Trophoblast cell (in vitro differentiated cells and primary cell): ENCODE measurements around the gene NHS.

Source experiments
- DNase-seq, 2 donors: peaks; one replicate each; pipeline ENCODE4 v3.0.0-alpha.2; 2016
- H2AFZ ChIP-seq: 2 replicates; pipeline ENCODE4 v1.6.1; 2013; ENCODE audit warnings: low read length, moderate library complexity, mild to moderate bottlenecking; ENCODE audit not compliant: insufficient read depth, poor library complexity
- H2AK5ac ChIP-seq: 2 replicates; pipeline ENCODE4 v1.6.1; 2013; ENCODE audit warnings: mild to moderate bottlenecking, low read length
- H2BK120ac ChIP-seq: 2 replicates; pipeline ENCODE4 v1.6.1; 2013; ENCODE audit warnings: low read length, mild to moderate bottlenecking, moderate library complexity; ENCODE audit not compliant: insufficient read depth, poor library complexity
- H2BK12ac ChIP-seq: 2 replicates; pipeline ENCODE4 v1.6.1; 2013; ENCODE audit warnings: mild to moderate bottlenecking, low read length, moderate library complexity
- H2BK5ac ChIP-seq: 2 replicates; pipeline ENCODE4 v1.6.1; 2013; ENCODE audit warnings: low read length, low read depth, moderate library complexity, mild to moderate bottlenecking; ENCODE audit not compliant: poor library complexity
- H3K14ac ChIP-seq: 2 replicates; pipeline ENCODE4 v1.6.1; 2013; ENCODE audit warnings: mild to moderate bottlenecking, low read length
- H3K18ac ChIP-seq: 2 replicates; pipeline ENCODE4 v1.6.1; 2013; ENCODE audit warnings: mild to moderate bottlenecking, low read length
- H3K23ac ChIP-seq: 2 replicates; pipeline ENCODE4 v1.6.1; 2013; ENCODE audit warnings: low read length
- H3K27ac ChIP-seq: 2 replicates; pipeline ENCODE4 v1.5.1; 2013; ENCODE audit warnings: low read depth, mild to moderate bottlenecking, inconsistent platforms, low read length, moderate library complexity
- H3K27me3 ChIP-seq: 2 replicates; pipeline ENCODE4 v1.6.1; 2013; ENCODE audit warnings: inconsistent platforms, mild to moderate bottlenecking, low read length, moderate library complexity; ENCODE audit not compliant: insufficient read depth
- H3K36me3 ChIP-seq, 2 experiments: 1 replicate in 1 of 2; 2 replicates in 1 of 2; pipeline ENCODE4 v1.6.1; 2013; ENCODE audit warnings: low read length in 2 of 2, mild to moderate bottlenecking in 2 of 2, moderate library complexity in 1 of 2; ENCODE audit not compliant: insufficient read depth in 2 of 2, control insufficient read depth in 1 of 2
- H3K4ac ChIP-seq: 2 replicates; pipeline ENCODE4 v1.6.1; 2013; ENCODE audit warnings: low read depth, mild to moderate bottlenecking, low read length, moderate library complexity
- H3K4me1 ChIP-seq, 2 experiments: 1 replicate in 1 of 2; 2 replicates in 1 of 2; pipeline ENCODE4 v1.6.1; 2013; ENCODE audit warnings: low read length in 2 of 2, mild to moderate bottlenecking in 2 of 2, moderate library complexity in 1 of 2; ENCODE audit not compliant: insufficient read depth in 2 of 2, control insufficient read depth in 1 of 2
- H3K4me2 ChIP-seq: 2 replicates; pipeline ENCODE4 v1.6.1; 2013; ENCODE audit warnings: inconsistent platforms, mild to moderate bottlenecking, low read length, moderate library complexity
- H3K4me3 ChIP-seq: 2 replicates; pipeline ENCODE4 v1.5.1; 2013; ENCODE audit warnings: mild to moderate bottlenecking, low read depth, low read length, inconsistent platforms
- H3K79me1 ChIP-seq: one replicate; pipeline ENCODE4 v1.6.1; 2013; ENCODE audit warnings: low read length
- H3K79me2 ChIP-seq: 2 replicates; pipeline ENCODE4 v1.6.1; 2013; ENCODE audit warnings: low read length, mild to moderate bottlenecking; ENCODE audit not compliant: control insufficient read depth, insufficient read depth, poor library complexity
- H3K9ac ChIP-seq: 2 replicates; pipeline ENCODE4 v1.6.1; 2013; ENCODE audit warnings: mild to moderate bottlenecking, low read length
- H3K9me3 ChIP-seq: 2 replicates; pipeline ENCODE4 v1.6.1; 2013; ENCODE audit warnings: low read depth, mild to moderate bottlenecking, control low read depth, inconsistent platforms, low read length; ENCODE audit not compliant: insufficient read depth
- H4K12ac ChIP-seq: 2 replicates; pipeline ENCODE4 v1.6.1; 2013; ENCODE audit warnings: low read depth, mild to moderate bottlenecking, low read length, moderate library complexity
- H4K8ac ChIP-seq: 2 replicates; pipeline ENCODE4 v1.6.1; 2013; ENCODE audit warnings: low read depth, mild to moderate bottlenecking, low read length, moderate library complexity
- H4K91ac ChIP-seq: one replicate; pipeline ENCODE4 v1.6.1; 2013; ENCODE audit warnings: low read depth, mild to moderate bottlenecking, low read length, moderate library complexity
- WGBS: extraction: QIAGEN DNeasy Blood & Tissue Kit; methylation state at CpG from one replicate; pipeline ENCODE4 v1.1.7; 2013; ENCODE audit warnings: missing lambda C conversion rate; ENCODE audit not compliant: insufficient read length, insufficient coverage; ENCODE audit errors: extremely low coverage; 5-methylcytosine and 5-hydroxymethylcytosine counted together

NHS gene

DNA sequence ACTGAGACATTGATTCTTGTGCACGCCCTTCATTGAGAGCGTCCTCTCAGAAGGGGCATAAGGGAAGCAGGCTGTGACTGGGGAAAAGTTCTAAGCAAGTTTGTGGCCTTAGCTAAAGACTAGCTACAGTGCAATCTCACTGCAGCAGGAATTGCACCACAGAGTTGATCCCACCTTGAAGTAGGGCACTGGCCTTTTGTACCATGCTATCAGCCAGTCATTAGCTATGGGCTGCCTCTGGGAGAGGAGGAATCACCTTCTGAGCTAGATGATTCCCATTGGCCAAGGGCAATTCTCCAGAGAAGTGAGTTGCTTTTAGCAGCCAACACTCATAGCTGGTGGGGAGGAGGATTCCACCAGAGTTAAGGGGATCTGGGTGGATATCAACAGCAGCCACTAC lies 219.7 kb downstream of the NHS start:
- Histone ChIP-seq H3K27ac (no peak overlapping the region), H2AK5ac (no peak overlapping the region), H2AFZ (no peak overlapping the region), H3K18ac (no peak overlapping the region), H3K36me3 (no peaks in the 10 kb centered on the region), H3K4me3 (no peak overlapping the region), H4K91ac (no peak overlapping the region), H3K4me2 (no peak overlapping the region), H3K23ac (no peak overlapping the region), H3K79me2 (no peaks in the 10 kb centered on the region), H3K4ac (no peak overlapping the region), H2BK120ac (no peak overlapping the region), H3K4me1 (peaks cover 0 to 3% of the 10 kb centered on the region in 2 experiments), H3K9ac (no peak overlapping the region), H3K27me3 (no peaks in the 10 kb centered on the region), H2BK12ac (no peak overlapping the region), H3K79me1 (no peaks in the 10 kb centered on the region), H3K9me3 (no peaks in the 10 kb centered on the region), H4K12ac (no peak overlapping the region), H2BK5ac (no peak overlapping the region), H4K8ac (no peak overlapping the region), H3K14ac (no peak overlapping the region)
- no peak for DNase-seq
- no CpG with 5 or more reads among the region's 2 CpGs for WGBS

DNA sequence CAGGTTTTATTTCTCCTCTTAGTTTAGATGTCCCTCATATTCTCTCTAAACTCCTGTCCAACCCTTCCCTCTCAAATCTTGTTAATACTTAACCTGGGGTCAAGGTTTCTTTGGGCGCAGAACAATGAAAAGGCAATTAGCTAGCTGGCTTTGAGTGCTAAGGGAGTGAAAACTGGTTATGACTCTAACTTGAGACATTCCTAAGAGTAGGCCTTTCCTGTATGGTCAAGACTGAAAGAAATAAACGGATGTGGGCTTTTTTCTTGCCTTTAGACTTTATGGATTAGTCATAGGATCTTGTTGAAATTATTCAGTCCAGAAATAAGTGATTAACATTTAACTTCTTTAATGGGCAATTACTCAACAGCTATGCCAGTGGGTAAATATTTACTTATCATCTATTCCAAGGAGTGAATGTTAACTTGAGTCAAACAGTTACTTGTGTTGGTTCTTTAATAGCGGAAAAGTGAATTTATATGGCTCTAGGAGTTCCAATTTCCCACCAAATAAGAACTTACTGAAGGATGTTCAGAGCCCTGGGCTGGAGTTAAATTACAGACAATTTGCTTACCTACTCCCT lies 220.5 kb downstream of the NHS start:
- H3K23ac ChIP-seq, result no peak overlapping the region
- no peak overlapping the region for H3K27ac ChIP-seq
- H3K4ac ChIP-seq, result no peak overlapping the region
- H3K79me1 ChIP-seq, result no peaks in the 10 kb centered on the region
- no peak overlapping the region for H2BK12ac ChIP-seq
- no peak overlapping the region for H3K9ac ChIP-seq
- no peak overlapping the region for H2BK5ac ChIP-seq
- H2BK120ac ChIP-seq, result no peak overlapping the region
- no peaks in the 10 kb centered on the region for H3K9me3 ChIP-seq
- H4K91ac ChIP-seq, result no peak overlapping the region
- H4K8ac ChIP-seq, result no peak overlapping the region
- no peak overlapping the region for H3K14ac ChIP-seq
- H3K4me1 ChIP-seq, result peaks cover 0 to 3% of the 10 kb centered on the region in 2 experiments
- H4K12ac ChIP-seq, result no peak overlapping the region
- no peak overlapping the region for H2AK5ac ChIP-seq
- H3K18ac ChIP-seq, result no peak overlapping the region
- H3K4me2 ChIP-seq, result no peak overlapping the region
- no peak for DNase-seq
- no peak overlapping the region for H3K4me3 ChIP-seq
- no peaks in the 10 kb centered on the region for H3K27me3 ChIP-seq
- H3K79me2 ChIP-seq, result no peaks in the 10 kb centered on the region
- H3K36me3 ChIP-seq, result no peaks in the 10 kb centered on the region
- H2AFZ ChIP-seq, result no peak overlapping the region
- WGBS, result no CpG with 5 or more reads among the region's 3 CpGs

- H3K18ac ChIP-seq, result no peak overlapping the region
- H3K79me2 ChIP-seq, result no peaks in the 10 kb centered on the region
- no peak for DNase-seq
- H2AK5ac ChIP-seq, result no peak overlapping the region
- no peak overlapping the region for H3K4me2 ChIP-seq
- H2BK12ac ChIP-seq, result no peak overlapping the region
- no peaks in the 10 kb centered on the region for H3K79me1 ChIP-seq
- no peak overlapping the region for H4K8ac ChIP-seq
- no peak overlapping the region for H3K4ac ChIP-seq
- no peak overlapping the region for H3K9ac ChIP-seq
- H3K27me3 ChIP-seq, result no peaks in the 10 kb centered on the region
- no peak overlapping the region for H2BK120ac ChIP-seq
- no peak overlapping the region for H2AFZ ChIP-seq
- no peaks in the 10 kb centered on the region for H3K36me3 ChIP-seq
- H4K12ac ChIP-seq, result no peak overlapping the region
- H3K23ac ChIP-seq, result no peak overlapping the region
- H3K9me3 ChIP-seq, result no peaks in the 10 kb centered on the region
- H3K4me3 ChIP-seq, result no peak overlapping the region
- H2BK5ac ChIP-seq, result no peak overlapping the region
- no peak overlapping the region for H3K14ac ChIP-seq
- no peak overlapping the region for H3K27ac ChIP-seq
- no peak overlapping the region for H4K91ac ChIP-seq
- peaks cover 0 to 3% of the 10 kb centered on the region in 2 experiments for H3K4me1 ChIP-seq
Measured at GRCh38 chrX:17596061-17596460, 221.1 kb downstream of the NHS start.

DNA sequence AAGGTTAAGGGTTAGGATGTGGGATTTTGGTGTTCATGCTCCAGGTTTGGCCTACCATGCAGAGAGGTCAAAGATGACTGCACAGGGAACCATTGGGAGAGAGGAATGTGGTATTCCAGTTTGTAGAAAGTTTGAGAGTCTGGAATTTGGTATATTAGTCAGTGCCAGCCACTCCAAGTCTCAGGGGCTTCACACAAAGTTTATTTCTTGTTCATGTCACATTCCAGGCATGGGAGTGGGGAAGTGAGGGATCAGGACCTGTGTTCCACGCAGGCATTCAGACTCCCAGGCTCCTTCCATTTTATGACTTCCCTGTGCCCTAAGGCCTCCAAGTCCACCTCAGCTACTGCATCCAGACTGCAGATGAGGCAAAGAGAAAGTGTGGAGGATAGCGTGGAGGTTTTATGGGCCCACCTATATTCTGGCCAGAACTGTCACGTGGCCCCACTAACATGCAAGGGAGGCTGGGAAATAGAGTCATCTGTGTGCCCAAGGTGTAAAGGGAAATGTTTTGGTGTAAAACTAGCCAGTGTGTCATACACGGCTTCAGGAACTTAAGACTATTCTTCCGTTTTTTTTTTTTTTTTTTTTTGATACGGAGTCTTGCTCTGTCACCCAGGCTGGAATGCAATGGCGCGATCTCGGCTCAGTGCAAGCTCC lies 221.7 kb downstream of the NHS start:
- no peak overlapping the region for H2BK12ac ChIP-seq
- no peak overlapping the region for H3K14ac ChIP-seq
- H3K27ac ChIP-seq, result no peak overlapping the region
- H3K23ac ChIP-seq, result no peak overlapping the region
- WGBS, result no CpG with 5 or more reads among the region's 9 CpGs
- H3K4me3 ChIP-seq, result no peak overlapping the region
- no peak overlapping the region for H3K9ac ChIP-seq
- no peak overlapping the region for H3K4ac ChIP-seq
- H2AK5ac ChIP-seq, result no peak overlapping the region
- no peaks in the 10 kb centered on the region for H3K9me3 ChIP-seq
- H3K18ac ChIP-seq, result no peak overlapping the region
- no peak overlapping the region for H3K4me2 ChIP-seq
- H3K79me2 ChIP-seq, result no peaks in the 10 kb centered on the region
- peaks cover 0 to 3% of the 10 kb centered on the region in 2 experiments for H3K4me1 ChIP-seq
- no peak overlapping the region for H2BK120ac ChIP-seq
- no peak overlapping the region for H2BK5ac ChIP-seq
- no peaks in the 10 kb centered on the region for H3K36me3 ChIP-seq
- no peaks in the 10 kb centered on the region for H3K27me3 ChIP-seq
- no peak overlapping the region for H4K91ac ChIP-seq
- H3K79me1 ChIP-seq, result no peaks in the 10 kb centered on the region
- no peak overlapping the region for H4K8ac ChIP-seq
- H4K12ac ChIP-seq, result no peak overlapping the region
- no peak overlapping the region for H2AFZ ChIP-seq
- no peak for DNase-seq
